HG02840 (cell line): ENCODE measurements around the gene ANP32B.
A peak's percentile ranks its signal among the peaks of the same experiment; 100 is the strongest.
"Not testable (repeated sequence)": the region's sequence is repeated elsewhere in the genome, so short reads cannot be mapped to it uniquely, and the experiment has no call there.

Experiments used
- ATAC-seq: cut with Tn5 transposase; IDR thresholded peaks from one replicate; pipeline ENCODE4 v1.9.1; 2021; ENCODE audit warnings: mild to moderate bottlenecking, moderate library complexity, moderate number of reproducible peaks; ENCODE audit not compliant: unreplicated experiment, low FRiP score

The ANP32B gene

GRCh38 chr9:97982683-97983588 is at the start of gene ANP32B:
ANP32B (plus strand) TSS chr9:97983341; CDS start chr9:97983556, 215 bp downstream.
- ATAC-seq: peak; percentile 62

GRCh38 chr9:97934321-97935115 is 48.6 kb upstream of the ANP32B start:
- ATAC-seq: no peak

- ATAC-seq: no peak
Observed at GRCh38 chr9:97935276-97935675, 47.9 kb upstream of the ANP32B start.

- no peak for ATAC-seq
Observed at GRCh38 chr9:97936998-97937397, 46.1 kb upstream of the ANP32B start.

- ATAC-seq: no peak
Observed at GRCh38 chr9:97938081-97938644, 45.0 kb upstream of the ANP32B start, which contains the start of gene HEMGN. HEMGN (minus strand) TSS chr9:97938172; CDS start chr9:97938136, 36 bp downstream.

GRCh38 chr9:97940233-97940632 is 42.9 kb upstream of the ANP32B start:
- no peak for ATAC-seq

GRCh38 chr9:97940741-97941140 is 42.4 kb upstream of the ANP32B start:
- ATAC-seq: no peak

GRCh38 chr9:97941323-97941722 is 41.8 kb upstream of the ANP32B start:
- no peak for ATAC-seq

GRCh38 chr9:97943308-97943855 is 39.8 kb upstream of the ANP32B start:
- ATAC-seq: no peak

- ATAC-seq: no peak
Observed at GRCh38 chr9:97944612-97945011, 38.5 kb upstream of the ANP32B start.

GRCh38 chr9:97945470-97945869 is 37.7 kb upstream of the ANP32B start:
- not testable (repeated sequence) for ATAC-seq

GRCh38 chr9:97947094-97947493 is 36.0 kb upstream of the ANP32B start:
- ATAC-seq: not testable (repeated sequence)

- ATAC-seq: not testable (repeated sequence)
Observed at GRCh38 chr9:97950873-97951272, 32.3 kb upstream of the ANP32B start.

- ATAC-seq: no peak
Observed at GRCh38 chr9:97954550-97954989, 28.6 kb upstream of the ANP32B start.

- no peak for ATAC-seq
Observed at GRCh38 chr9:97956331-97956730, 26.8 kb upstream of the ANP32B start.

- no peak for ATAC-seq
Observed at GRCh38 chr9:97958812-97959511, 24.2 kb upstream of the ANP32B start.

- ATAC-seq: no peak
Observed at GRCh38 chr9:97959585-97959984, 23.6 kb upstream of the ANP32B start.

GRCh38 chr9:97960678-97961328 is 22.3 kb upstream of the ANP32B start:
- not testable (repeated sequence) for ATAC-seq

GRCh38 chr9:97961361-97961760 is 21.8 kb upstream of the ANP32B start:
- ATAC-seq: no peak
